Measurements from ENCODE around the gene RHOT2. TPM values are rescaled to one million over a fixed set of nuclear protein-coding genes. Genes with fewer than 3 reads are reported as not detected.
A peak's percentile ranks its signal among the peaks of the same experiment; 100 is the strongest.

The RHOT2 gene
- total RNA-seq, 1 donor from 2014 or later = 73.8 TPM

GRCh38 chr16:625117-625976, 42.6 kb upstream of the RHOT2 start:
- TF ChIP-seq CTCF (conservative IDR thresholded peaks at IDR 0.05; ENCODE audit: low read depth, low read length) = no peak
- no peak overlapping the region for H3K4me3 ChIP-seq (ENCODE audit: low read depth, low read length)
- DNase-seq (ENCODE audit: low read depth) = no peak

- no peak overlapping the region for H3K4me3 ChIP-seq (ENCODE audit: low read depth, low read length)
- no peak for TF ChIP-seq CTCF (conservative IDR thresholded peaks at IDR 0.05; ENCODE audit: low read depth, low read length)
- no peak for DNase-seq (ENCODE audit: low read depth)
Observed at GRCh38 chr16:625977-626765, 41.8 kb upstream of the RHOT2 start.

- no peak for TF ChIP-seq CTCF (conservative IDR thresholded peaks at IDR 0.05; ENCODE audit: low read depth, low read length)
- H3K4me3 ChIP-seq (ENCODE audit: low read depth, low read length) = no peak overlapping the region
- peak; percentile 72 for DNase-seq (ENCODE audit: low read depth)
Observed at GRCh38 chr16:626787-627453, 41.0 kb upstream of the RHOT2 start.

- no peak overlapping the region for H3K4me3 ChIP-seq (ENCODE audit: low read depth, low read length)
- no peak for TF ChIP-seq CTCF (conservative IDR thresholded peaks at IDR 0.05; ENCODE audit: low read depth, low read length)
- no peak for DNase-seq (ENCODE audit: low read depth)
Observed at GRCh38 chr16:627454-628239, 40.3 kb upstream of the RHOT2 start.

GRCh38 chr16:628321-629061, 39.4 kb upstream of the RHOT2 start:
- DNase-seq (ENCODE audit: low read depth) = no peak
- H3K4me3 ChIP-seq (ENCODE audit: low read depth, low read length) = no peak overlapping the region
- no peak for TF ChIP-seq CTCF (conservative IDR thresholded peaks at IDR 0.05; ENCODE audit: low read depth, low read length)

Data from epithelial cell of proximal tubule (primary cell).